HepG2 (cell line): ENCODE measurements around the gene LRR1. TPM values are rescaled to one million over a fixed set of nuclear protein-coding genes. Genes with fewer than 3 reads are reported as not detected.
A peak's percentile ranks its signal among the peaks of the same experiment; 100 is the strongest.
"Not testable (repeated sequence)": the region's sequence is repeated elsewhere in the genome, so short reads cannot be mapped to it uniquely, and the experiment has no call there.

Source experiments
- ATAC-seq: fragments of 200-7000 bp; cut with Tn5 transposase; 3 replicates; pipeline ENCODE4 v1.9.1; 2020; ENCODE audit warnings: mild to moderate bottlenecking, moderate library complexity
- BruUV-seq: library from RNA; stranded (reverse); fragments of 400-500 nt; replicated peaks from 2 replicates; lab custom pipeline; 2021; lab: Mats Ljungman, UMichigan
- CTCF ChIA-PET: fragments of 300-600 bp; formaldehyde crosslinking; extraction: SDS; loops from one replicate; lab custom pipeline; 2021; ENCODE audit warnings: low total read pairs, inconsistent platforms, low intra/inter-chr PET ratio; lab: Yijun Ruan, JAX
- POLR2A ChIA-PET: fragments of 350-600 bp; sonication (Branson Sonifier 250); formaldehyde crosslinking; loops from one replicate; lab custom pipeline; 2020; ENCODE audit warnings: antibody characterized with exemption, inconsistent platforms; lab: Yijun Ruan, JAX
- DNase-seq: peaks from one replicate; pipeline ENCODE4 v3.0.0-alpha.2; 2015; ENCODE audit warnings: low spot score
- FAIRE-seq: peaks from 3 replicates; lab custom pipeline; 2011; peaks lifted over from hg19 to GRCh38; lab: Jason Lieb, UNC
- H2AFZ ChIP-seq: one replicate; pipeline ENCODE4 v1.6.1; 2011; ENCODE audit warnings: low read length, inconsistent platforms
- H3K27ac ChIP-seq: fragments of 300-600 bp; 3 replicates; pipeline ENCODE4 v1.8.0; 2011; ENCODE audit warnings: mixed run types, mild to moderate bottlenecking, mixed read lengths, low read length, inconsistent platforms; ENCODE audit not compliant: insufficient read depth; ENCODE audit errors: extremely low read length
- H3K27me3 ChIP-seq, 2 experiments: fragments of 200-600 bp in 1 of 2; 2 replicates in 1 of 2; 3 replicates in 1 of 2; pipeline versions ENCODE4 v1.6.0 to v1.8.0; 2011; ENCODE audit warnings: low read length in 2 of 2, mild to moderate bottlenecking in 2 of 2, moderate library complexity in 2 of 2, inconsistent platforms in 1 of 2; ENCODE audit not compliant: insufficient read depth in 2 of 2, control insufficient read depth in 1 of 2
- H3K36me3 ChIP-seq, 2 experiments: fragments of 200-600 bp in 1 of 2; replicated peaks in 1 of 2; 2 replicates in 1 of 2; 3 replicates in 1 of 2; pipeline versions ENCODE4 v1.5.1 to v1.8.0; 2011; ENCODE audit warnings: low read length in 2 of 2, inconsistent platforms in 1 of 2; ENCODE audit not compliant: insufficient read depth in 2 of 2, control insufficient read depth in 1 of 2
- H3K4me1 ChIP-seq: 2 replicates; pipeline ENCODE4 v1.5.1; 2012; ENCODE audit warnings: low read length, inconsistent platforms; ENCODE audit not compliant: insufficient read depth
- H3K4me2 ChIP-seq: 2 replicates; pipeline ENCODE4 v1.6.0; 2011; ENCODE audit warnings: low read depth, low read length, inconsistent platforms
- H3K4me3 ChIP-seq, 3 experiments: fragments of 200-600 bp in 1 of 3; sonication (generic), shearing (Covaris generic) in 1 of 3; replicated peaks in 1 of 3; 2 replicates each; pipeline ENCODE4 v1.5.1; 2011 to 2016; ENCODE audit warnings: low read length in 3 of 3, inconsistent platforms in 2 of 3, low read depth in 2 of 3, mild to moderate bottlenecking in 2 of 3, control low read depth in 1 of 3, mixed read lengths in 1 of 3; ENCODE audit not compliant: insufficient read depth in 1 of 3
- H3K79me2 ChIP-seq: one replicate; pipeline ENCODE4 v1.6.1; 2011; ENCODE audit warnings: low read length, inconsistent platforms; ENCODE audit not compliant: insufficient read depth
- H3K9ac ChIP-seq: 2 replicates; pipeline ENCODE4 v1.6.0; 2011; ENCODE audit warnings: mild to moderate bottlenecking, low read depth, low read length, inconsistent platforms; ENCODE audit not compliant: insufficient read depth
- H3K9me3 ChIP-seq: 2 replicates; pipeline ENCODE4 v1.5.1; 2012; ENCODE audit warnings: mild to moderate bottlenecking, low read length
- H4K20me1 ChIP-seq: 2 replicates; pipeline ENCODE4 v1.6.0; 2011; ENCODE audit warnings: inconsistent platforms, mild to moderate bottlenecking, low read length, moderate library complexity; ENCODE audit not compliant: insufficient read depth
- BCL3 ChIP-seq: sonication (generic); formaldehyde crosslinking; IDR thresholded peaks from 2 replicates; pipeline ENCODE4 v1.5.1; 2020; ENCODE audit warnings: mild to moderate bottlenecking, missing genetic modification reagents, moderate library complexity
- CHD4 ChIP-seq: fragments of 200-600 bp; sonication (generic); IDR thresholded peaks from 2 replicates; pipeline ENCODE4 v1.7.0; 2017; ENCODE audit warnings: mild to moderate bottlenecking, low read length, borderline replicate concordance
- POGZ ChIP-seq: sonication (generic); formaldehyde crosslinking; IDR thresholded peaks from 2 replicates; pipeline ENCODE4 v1.4.0; 2020; ENCODE audit warnings: mild to moderate bottlenecking, missing genetic modification reagents
- SNAI1 ChIP-seq: sonication (generic); formaldehyde crosslinking; IDR thresholded peaks from 2 replicates; pipeline ENCODE4 v1.5.0; 2020; ENCODE audit warnings: mild to moderate bottlenecking, missing genetic modification reagents, borderline replicate concordance
- ZMYM3 ChIP-seq: sonication (generic); formaldehyde crosslinking; IDR thresholded peaks from 2 replicates; pipeline ENCODE4 v1.5.1; 2020; ENCODE audit warnings: mild to moderate bottlenecking, missing genetic modification reagents
- ZNF460 ChIP-seq: sonication (generic); formaldehyde crosslinking; IDR thresholded peaks from 2 replicates; pipeline ENCODE4 v1.5.1; 2020; ENCODE audit warnings: missing genetic modification reagents, mild to moderate bottlenecking, borderline replicate concordance
- WGBS: methylation state at CpG from one replicate; pipeline ENCODE4 v1.1.6; 2017; ENCODE audit warnings: low lambda C conversion rate; 5-methylcytosine and 5-hydroxymethylcytosine counted together
- in situ Hi-C: cut with HindIII; loops from 2 replicates; pipeline ENCODE4 v1.10.0; 2017; ENCODE audit warnings: low pct_unique_long_range_greater_than_20kb; ENCODE audit not compliant: extremely low pct_ligation_motif_present
- intact Hi-C: fragments of 100-400 bp; cut with micrococcal nuclease; formaldehyde crosslinking; loops from one replicate; pipeline ENCODE4 v1.10.0; 2022; ENCODE audit not compliant: unreplicated experiment
- polyA plus RNA-seq, 8 experiments: library from polyadenylated mRNA; depleted of rRNA in 3 of 8; stranded (reverse) in 7 of 8; unstranded in 1 of 8; fragments of >200 nt; fragmentation: Illumina TruSeq in 4 of 8; extraction: Trizol in 4 of 8; gene quantifications; 2 replicates each; pipeline versions ENCODE4 v1.2.1 to v1.2.3, GENCODE V29; 2011 to 2016; ENCODE audit warnings: low read depth in 4 of 8, missing spikeins in 1 of 8, mixed read lengths in 1 of 8; ENCODE audit not compliant: insufficient read depth in 1 of 8
- total RNA-seq, 5 experiments: library from RNA; depleted of rRNA; stranded (reverse); fragments of >200 nt; fragmentation: Illumina TruSeq; extraction: Trizol; gene quantifications; 2 replicates each; pipeline ENCODE4 v1.2.3, GENCODE V29; 2016; ENCODE audit warnings: low read depth in 1 of 5

Gene LRR1
- total and polyA plus RNA-seq, 2 of the 13 experiments (the other 11 are each of a cell fraction or from before 2014, with no cell fraction given) = 7.0 to 36.2 TPM

- H3K9me3 ChIP-seq, FAIRE-seq, DNase-seq, H2AFZ ChIP-seq, ATAC-seq, BruUV-seq, in situ Hi-C loops, H3K27me3 ChIP-seq, intact Hi-C loops: not testable (repeated sequence)
- Histone ChIP-seq H3K36me3 (peaks cover 4 to 19% of the 10 kb centered on the region in 2 experiments; a peak in 4 of 5 replicates), H3K4me3 (peak overlapping the region; percentile 82 to 98 (median 94)), H3K79me2 (peaks cover 56% of the 10 kb centered on the region), H3K9ac (peak overlapping the region; percentile 99), H3K4me2 (peak overlapping the region; percentile 75), H3K27ac (peak overlapping the region; percentile 89), H4K20me1 (peaks cover 51% of the 10 kb centered on the region), H3K4me1 (peaks cover 45% of the 10 kb centered on the region)
- TF ChIP-seq CHD4 (peak; percentile 55; the same call in 1 of the 2 replicates), POGZ (CRISPR knock-in tag) (0 out of 2 replicates have a peak, but pooled peaks have one; percentile 15), BCL3 (CRISPR knock-in tag) (0 out of 2 replicates have a peak, but pooled peaks have one; percentile 41), ZNF460 (CRISPR knock-in tag) (peak; percentile 66), ZMYM3 (0 out of 2 replicates have a peak, but pooled peaks have one; percentile 16), SNAI1 (0 out of 2 replicates have a peak, but pooled peaks have one; percentile 9)
- ChIA-PET CTCF (interaction anchor here (0.9 kb wide), 1 partner anchor 48 kb away, joined by 3 read pairs; no protein-coding TSS in a partner anchor), POLR2A (interaction anchor here (1.4 to 5.8 kb wide), 4 partner anchors 11 to 276 kb away, joined by 4 to 97 read pairs (median 34); partner anchors contain the start of genes LRR1, MGAT2, NEMF and RPL36AL)
- under 1% methylated on average over 32 of the region's 32 CpGs for WGBS
These were observed 13.6 kb upstream of the LRR1 start for GRCh38 chr14:49584981-49585640.
